ENCODE results near the gene TMEM132D.
"Not testable (repeated sequence)": the region's sequence is repeated elsewhere in the genome, so short reads cannot be mapped to it uniquely, and the experiment has no call there.

Gene TMEM132D

GRCh38 chr12:129064209-129064855 lies 839.5 kb downstream of the TMEM132D start:
- H3K4me3 Mint-ChIP-seq, result no peak overlapping the region
- peaks cover 14% of the 10 kb centered on the region for H3K27me3 Mint-ChIP-seq (ENCODE audit: low read depth)

GRCh38 chr12:129063600-129063999 lies 840.2 kb downstream of the TMEM132D start:
- TF ChIP-seq, protein P1, sequence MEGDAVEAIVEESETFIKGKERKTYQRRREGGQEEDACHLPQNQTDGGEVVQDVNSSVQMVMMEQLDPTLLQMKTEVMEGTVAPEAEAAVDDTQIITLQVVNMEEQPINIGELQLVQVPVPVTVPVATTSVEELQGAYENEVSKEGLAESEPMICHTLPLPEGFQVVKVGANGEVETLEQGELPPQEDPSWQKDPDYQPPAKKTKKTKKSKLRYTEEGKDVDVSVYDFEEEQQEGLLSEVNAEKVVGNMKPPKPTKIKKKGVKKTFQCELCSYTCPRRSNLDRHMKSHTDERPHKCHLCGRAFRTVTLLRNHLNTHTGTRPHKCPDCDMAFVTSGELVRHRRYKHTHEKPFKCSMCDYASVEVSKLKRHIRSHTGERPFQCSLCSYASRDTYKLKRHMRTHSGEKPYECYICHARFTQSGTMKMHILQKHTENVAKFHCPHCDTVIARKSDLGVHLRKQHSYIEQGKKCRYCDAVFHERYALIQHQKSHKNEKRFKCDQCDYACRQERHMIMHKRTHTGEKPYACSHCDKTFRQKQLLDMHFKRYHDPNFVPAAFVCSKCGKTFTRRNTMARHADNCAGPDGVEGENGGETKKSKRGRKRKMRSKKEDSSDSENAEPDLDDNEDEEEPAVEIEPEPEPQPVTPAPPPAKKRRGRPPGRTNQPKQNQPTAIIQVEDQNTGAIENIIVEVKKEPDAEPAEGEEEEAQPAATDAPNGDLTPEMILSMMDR (IDR thresholded peaks at IDR 0.05; ENCODE audit: unreplicated experiment in 3 of 3), result no peak
- Mint-ChIP-seq H3K4me1 (peaks cover 25% of the 10 kb centered on the region), H3K9me3 (peaks cover 11% of the 10 kb centered on the region), H3K27ac (no peak overlapping the region), H3K4me3 (no peak overlapping the region), H3K27me3 (ENCODE audit: low read depth) (peaks cover 13% of the 10 kb centered on the region), H3K36me3 (ENCODE audit: low read depth) (peaks cover 3% of the 10 kb centered on the region)

More at GRCh38 chr12:129064209-129064855, 839.5 kb downstream of the TMEM132D start:
- TF ChIP-seq, protein P1 (IDR thresholded peaks at IDR 0.05; ENCODE audit: unreplicated experiment in 3 of 3), result no peak
- H3K9me3 Mint-ChIP-seq, result peaks cover 7% of the 10 kb centered on the region
- H3K36me3 Mint-ChIP-seq (ENCODE audit: low read depth), result peaks cover 3% of the 10 kb centered on the region
- peak overlapping the region; percentile 90 to 94 (median 92) for H3K27ac Mint-ChIP-seq
- H3K4me1 Mint-ChIP-seq, result peaks cover 25% of the 10 kb centered on the region

- no peak overlapping the region for H3K27ac Mint-ChIP-seq
- no peak overlapping the region for H3K4me3 Mint-ChIP-seq
- H3K9me3 Mint-ChIP-seq, result peaks cover 3% of the 10 kb centered on the region
- H3K4me1 Mint-ChIP-seq, result no peaks in the 10 kb centered on the region
- TF ChIP-seq, protein P1 (IDR thresholded peaks at IDR 0.05; ENCODE audit: unreplicated experiment in 3 of 3), result no peak
- H3K36me3 Mint-ChIP-seq (ENCODE audit: low read depth), result no peaks in the 10 kb centered on the region
- peaks cover 6% of the 10 kb centered on the region for H3K27me3 Mint-ChIP-seq (ENCODE audit: low read depth)
Observed at GRCh38 chr12:129053232-129053631, 850.6 kb downstream of the TMEM132D start.

- H3K27ac Mint-ChIP-seq, result no peak overlapping the region
- no peaks in the 10 kb centered on the region for H3K36me3 Mint-ChIP-seq (ENCODE audit: low read depth)
- H3K4me1 Mint-ChIP-seq, result no peaks in the 10 kb centered on the region
- peaks cover 3% of the 10 kb centered on the region for H3K9me3 Mint-ChIP-seq
- H3K27me3 Mint-ChIP-seq (ENCODE audit: low read depth), result peaks cover 6% of the 10 kb centered on the region
- TF ChIP-seq, protein P1 (IDR thresholded peaks at IDR 0.05; ENCODE audit: unreplicated experiment in 3 of 3), result no peak
- no peak overlapping the region for H3K4me3 Mint-ChIP-seq
Observed at GRCh38 chr12:129052373-129052772, 851.5 kb downstream of the TMEM132D start.

DNA sequence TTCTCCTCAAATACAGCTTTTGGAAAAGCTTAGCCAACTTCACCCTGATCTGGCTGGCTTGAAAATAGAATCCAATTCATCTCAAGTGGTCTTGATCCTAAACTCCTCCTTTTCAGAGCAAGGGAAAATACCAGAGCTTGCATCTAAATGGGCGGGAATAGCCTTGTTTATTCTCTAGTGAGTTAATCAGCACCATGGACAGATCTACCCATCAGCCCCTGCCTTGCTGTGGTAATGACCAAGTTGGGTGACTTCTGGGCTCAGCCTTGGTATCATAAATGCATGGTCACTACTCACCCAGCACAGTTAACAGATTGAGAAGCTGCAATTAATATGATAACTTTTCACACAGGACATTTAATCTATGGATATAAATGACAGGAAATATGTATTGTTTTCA lies 853.9 kb downstream of the TMEM132D start:
- Mint-ChIP-seq H3K4me3 (no peak overlapping the region), H3K27me3 (ENCODE audit: low read depth) (peaks cover 6% of the 10 kb centered on the region), H3K27ac (no peak overlapping the region)

GRCh38 chr12:129043334-129043733 lies 860.5 kb downstream of the TMEM132D start:
- not testable (repeated sequence) for H3K4me1 Mint-ChIP-seq; H3K4me3 Mint-ChIP-seq; H3K27ac Mint-ChIP-seq; H3K36me3 Mint-ChIP-seq (ENCODE audit: low read depth); H3K27me3 Mint-ChIP-seq (ENCODE audit: low read depth)
- H3K9me3 Mint-ChIP-seq, result peaks cover 13% of the 10 kb centered on the region

More for the DNA sequence above, 853.9 kb downstream of the TMEM132D start:
- TF ChIP-seq, protein P1 (IDR thresholded peaks at IDR 0.05; ENCODE audit: unreplicated experiment in 3 of 3), result no peak
- Mint-ChIP-seq H3K4me1 (no peaks in the 10 kb centered on the region), H3K9me3 (no peaks in the 10 kb centered on the region), H3K36me3 (ENCODE audit: low read depth) (no peaks in the 10 kb centered on the region)

Data from nephron (organoid).